ENCODE results near the gene MID2.

- TF ChIP-seq CTCF (IDR thresholded peaks at IDR 0.05; ENCODE audit: low read depth, low read length) (no peak), POLR2A (IDR thresholded peaks at IDR 0.05; ENCODE audit: extremely low read depth, insufficient read length) (no peak)
Observed at GRCh38 chrX:107827852-107828251, 2.2 kb downstream of the MID2 start.

Data from NB4 (cell line).